Psoas muscle (tissue), 8 donors: ENCODE data around the gene ANAPC2. TPM values are rescaled to one million over a fixed set of nuclear protein-coding genes. Genes with fewer than 3 reads are reported as not detected.
A peak's percentile ranks its signal among the peaks of the same experiment; 100 is the strongest.

Experiments
- ATAC-seq, 4 donors: fragments of 200-7000 bp; cut with Tn5 transposase; one replicate each; pipeline ENCODE4 v1.9.1; 2020; ENCODE audit warnings: moderate library complexity in 3 of 4, mild to moderate bottlenecking in 2 of 4
- DNase-seq, 2 donors: peaks; one replicate each; pipeline ENCODE4 v3.0.0-alpha.2; 2020
- H3K27ac ChIP-seq: fragments of 200-600 bp; one replicate; pipeline ENCODE4 v1.8.0; 2022
- H3K27me3 ChIP-seq, 3 donors: fragments of 200-600 bp in 1 of 3; one replicate each; pipeline versions ENCODE4 v1.6.1 to v1.8.0; 2013 to 2022; ENCODE audit warnings: low read length in 2 of 3, mild to moderate bottlenecking in 2 of 3, moderate library complexity in 1 of 3; ENCODE audit not compliant: insufficient read depth in 3 of 3
- H3K36me3 ChIP-seq, 2 donors: fragments of 200-600 bp in 1 of 2; one replicate each; pipeline versions ENCODE4 v1.6.1 to v1.8.0; 2013 to 2022; ENCODE audit warnings: low read depth in 1 of 2, mild to moderate bottlenecking in 1 of 2, moderate library complexity in 1 of 2; ENCODE audit not compliant: insufficient read depth in 1 of 2
- H3K4me1 ChIP-seq: fragments of 200-600 bp; one replicate; pipeline ENCODE4 v1.8.0; 2022
- H3K4me3 ChIP-seq: fragments of 200-600 bp; one replicate; pipeline ENCODE4 v1.8.0; 2022; ENCODE audit warnings: mild to moderate bottlenecking
- H3K9me3 ChIP-seq: fragments of 200-600 bp; one replicate; pipeline ENCODE4 v1.8.0; 2022
- whole genome bisulfite sequencing, 3 donors: extraction: QIAGEN DNeasy Blood & Tissue Kit; methylation state at CpG; one replicate each; pipeline versions ENCODE4 v1.1.6 to v1.1.7; 2013; 5-methylcytosine and 5-hydroxymethylcytosine counted together
- intact Hi-C, 2 donors: fragments of 100-400 bp; cut with DNase I; formaldehyde crosslinking; loops; one replicate each; pipeline versions ENCODE4 v1.11.0 to v1.14.2; 2022
- polyA plus RNA-seq, 3 donors: library from polyadenylated mRNA; stranded (reverse); fragments of 200-250 nt; gene quantifications; one replicate each; pipeline ENCODE4 v1.2.3, GENCODE V29; 2013
- total RNA-seq, 4 donors: library from RNA; stranded (reverse); fragmentation: NEBNext Ultra II Directional in 2 of 4; extraction: Animal tissue kit (Norgen Biotek cat#: 25700) in 2 of 4; gene quantifications; one replicate each; pipeline versions ENCODE4 v1.2.1 to v1.2.4, GENCODE V29; 2021 to 2023
- TF ChIP-seq, protein P1 (sequence below): fragments of 200-600 bp; IDR thresholded peaks from one replicate; pipeline ENCODE4 v1.8.0; 2022; ENCODE audit warnings: antibody characterized with exemption
- donor health status: healthy with polysubstance abuse.
- donor health status: DM: no; HTN: no; CAD: no; lungs with moderate emphysema.
- donor health status: Bipolar disorder and iron deficiency.
- donor health status: healthy.
- donor health status: DM: yes; HTN: yes; CAD: no.
- donor health status: DM: no; HTN: no; CAD: no.
- donor health status: DM: no; HTN: no; CAD: no.
- donor health status: DM: yes; HTN: yes; CAD: no.

ANAPC2 gene
- total and polyA plus RNA-seq, 7 donors = 13.0 to 32.1 (median 22.6) TPM

- ATAC-seq (no peak), DNase-seq (no peak)
- Histone ChIP-seq H3K27me3 (peaks cover 0 to 22% (median 5%) of the 10 kb centered on the region in 3 donors), H3K27ac (no peak overlapping the region), H3K9me3 (no peaks in the 10 kb centered on the region), H3K36me3 (no peaks in the 10 kb centered on the region), H3K4me1 (peaks cover 13% of the 10 kb centered on the region), H3K4me3 (peak overlapping the region; percentile 82)
- TF ChIP-seq, protein P1, sequence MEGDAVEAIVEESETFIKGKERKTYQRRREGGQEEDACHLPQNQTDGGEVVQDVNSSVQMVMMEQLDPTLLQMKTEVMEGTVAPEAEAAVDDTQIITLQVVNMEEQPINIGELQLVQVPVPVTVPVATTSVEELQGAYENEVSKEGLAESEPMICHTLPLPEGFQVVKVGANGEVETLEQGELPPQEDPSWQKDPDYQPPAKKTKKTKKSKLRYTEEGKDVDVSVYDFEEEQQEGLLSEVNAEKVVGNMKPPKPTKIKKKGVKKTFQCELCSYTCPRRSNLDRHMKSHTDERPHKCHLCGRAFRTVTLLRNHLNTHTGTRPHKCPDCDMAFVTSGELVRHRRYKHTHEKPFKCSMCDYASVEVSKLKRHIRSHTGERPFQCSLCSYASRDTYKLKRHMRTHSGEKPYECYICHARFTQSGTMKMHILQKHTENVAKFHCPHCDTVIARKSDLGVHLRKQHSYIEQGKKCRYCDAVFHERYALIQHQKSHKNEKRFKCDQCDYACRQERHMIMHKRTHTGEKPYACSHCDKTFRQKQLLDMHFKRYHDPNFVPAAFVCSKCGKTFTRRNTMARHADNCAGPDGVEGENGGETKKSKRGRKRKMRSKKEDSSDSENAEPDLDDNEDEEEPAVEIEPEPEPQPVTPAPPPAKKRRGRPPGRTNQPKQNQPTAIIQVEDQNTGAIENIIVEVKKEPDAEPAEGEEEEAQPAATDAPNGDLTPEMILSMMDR = no peak
- intact Hi-C loops = no loop called here
- WGBS, 3 donors = 43 to 62% (median 49%) methylated on average over 17 to 19 of the region's 19 CpGs
Observed at GRCh38 chr9:137128158-137128861, 60.0 kb downstream of the ANAPC2 start.

GRCh38 chr9:137127301-137128157 is 60.8 kb downstream of the ANAPC2 start:
- H3K27ac ChIP-seq = no peak overlapping the region
- peak overlapping the region; percentile 18 for H3K4me3 ChIP-seq
- H3K27me3 ChIP-seq = peaks cover 0 to 14% (median 5%) of the 10 kb centered on the region in 3 donors
- H3K36me3 ChIP-seq = no peaks in the 10 kb centered on the region
- H3K9me3 ChIP-seq = no peaks in the 10 kb centered on the region
- TF ChIP-seq, protein P1 = no peak
- H3K4me1 ChIP-seq = peaks cover 13% of the 10 kb centered on the region
- intact Hi-C loops = no loop called here
- no peak for ATAC-seq
- no peak for DNase-seq
- 50 to 53% (median 51%) methylated on average over 24 of the region's 24 CpGs for WGBS, 3 donors

- intact Hi-C loops = no loop called here
- WGBS, 3 donors = 44 to 53% (median 51%) methylated on average over 3 of the region's 3 CpGs
- peaks cover 0 to 14% (median 5%) of the 10 kb centered on the region in 3 donors for H3K27me3 ChIP-seq
- no peaks in the 10 kb centered on the region for H3K9me3 ChIP-seq
- TF ChIP-seq, protein P1 = no peak
- H3K4me3 ChIP-seq = no peak overlapping the region
- no peak overlapping the region for H3K27ac ChIP-seq
- no peak for DNase-seq
- peaks cover 13% of the 10 kb centered on the region for H3K4me1 ChIP-seq
- H3K36me3 ChIP-seq = no peaks in the 10 kb centered on the region
- ATAC-seq = no peak
Observed at GRCh38 chr9:137126786-137127185, 61.6 kb downstream of the ANAPC2 start.

Other genes with a start within 250 kb of the ANAPC2 start
Only the 30 nearest of the 33 such genes appear.
- gene PTGDS, start 211.1 kb downstream of the ANAPC2 start, total RNA-seq = 100 to 1,000 TPM in 1 of 4 donors, 10 to 100 TPM in 3; 23.3 to 130 (median 74.3) TPM
- gene PTGDS, start 211.1 kb downstream of the ANAPC2 start, polyA plus RNA-seq = 10 to 100 TPM; 29.9 to 37.9 (median 37.8) TPM
- under 1 TPM; 0.10 to 0.79 (median 0.38) TPM for gene LCNL1, start 205.6 kb downstream of the ANAPC2 start, total RNA-seq
- gene LCNL1, start 205.6 kb downstream of the ANAPC2 start, polyA plus RNA-seq = under 1 TPM; 0.04 to 0.14 (median 0.06) TPM
- 10 to 100 TPM in 3 of 4 donors, 1 to 10 TPM in 1; 9.4 to 15.6 (median 12.4) TPM for gene PAXX, start 196.1 kb downstream of the ANAPC2 start, total RNA-seq
- gene PAXX, start 196.1 kb downstream of the ANAPC2 start, polyA plus RNA-seq = 10 to 100 TPM; 16.5 to 39.2 (median 25.2) TPM
- under 1 TPM in 3 of 4 donors, not detected in 1; 0.38 to 0.90 (median 0.54) TPM for gene CLIC3, start 192.0 kb downstream of the ANAPC2 start, total RNA-seq
- under 1 TPM; 0.55 to 0.94 (median 0.79) TPM for gene CLIC3, start 192.0 kb downstream of the ANAPC2 start, polyA plus RNA-seq
- gene ABCA2, start 160.3 kb downstream of the ANAPC2 start, total RNA-seq = 10 to 100 TPM; 12.2 to 23.5 (median 18.3) TPM
- gene ABCA2, start 160.3 kb downstream of the ANAPC2 start, polyA plus RNA-seq = 10 to 100 TPM in 1 of 3 donors, 1 to 10 TPM in 2; 6.9 to 11.1 (median 8.5) TPM
- gene FUT7, start 156.5 kb downstream of the ANAPC2 start, total RNA-seq = under 1 TPM in 1 of 4 donors, not detected in 3; 0.08 TPM
- gene FUT7, start 156.5 kb downstream of the ANAPC2 start, polyA plus RNA-seq = under 1 TPM in 2 of 3 donors, not detected in 1; 0.01 to 0.06 TPM
- 10 to 100 TPM; 17.3 to 32.1 (median 22.6) TPM for gene NPDC1, start 142.4 kb downstream of the ANAPC2 start, total RNA-seq
- 10 to 100 TPM; 14.8 to 23.2 (median 17.6) TPM for gene NPDC1, start 142.4 kb downstream of the ANAPC2 start, polyA plus RNA-seq
- gene ENTPD2, start 134.5 kb downstream of the ANAPC2 start, total RNA-seq = 1 to 10 TPM in 2 of 4 donors, under 1 TPM in 2; 0.59 to 1.4 (median 0.95) TPM
- under 1 TPM; 0.17 to 0.29 (median 0.28) TPM for gene ENTPD2, start 134.5 kb downstream of the ANAPC2 start, polyA plus RNA-seq
- gene SAPCD2, start 118.0 kb downstream of the ANAPC2 start, total RNA-seq = under 1 TPM; 0.10 to 0.15 (median 0.12) TPM
- gene SAPCD2, start 118.0 kb downstream of the ANAPC2 start, polyA plus RNA-seq = under 1 TPM in 2 of 3 donors, not detected in 1; 0.18 to 0.22 TPM
- gene UAP1L1, start 111.0 kb downstream of the ANAPC2 start, total RNA-seq = 1 to 10 TPM; 1.8 to 4.5 (median 3.0) TPM
- 1 to 10 TPM; 1.5 to 2.4 (median 1.7) TPM for gene UAP1L1, start 111.0 kb downstream of the ANAPC2 start, polyA plus RNA-seq
- gene MAN1B1, start 101.6 kb downstream of the ANAPC2 start, total RNA-seq = 10 to 100 TPM; 13.5 to 18.1 (median 14.4) TPM
- gene MAN1B1, start 101.6 kb downstream of the ANAPC2 start, polyA plus RNA-seq = 10 to 100 TPM; 13.1 to 24.4 (median 21.8) TPM
- gene DPP7, start 73.8 kb downstream of the ANAPC2 start, total RNA-seq = 10 to 100 TPM; 43.2 to 75.3 (median 67.5) TPM
- gene DPP7, start 73.8 kb downstream of the ANAPC2 start, polyA plus RNA-seq = 10 to 100 TPM; 34.8 to 67.7 (median 61.3) TPM
- not detected for gene GRIN1, start 49.4 kb downstream of the ANAPC2 start, total RNA-seq
- gene GRIN1, start 49.4 kb downstream of the ANAPC2 start, polyA plus RNA-seq = under 1 TPM in 1 of 3 donors, not detected in 2; 0.06 TPM
- gene LRRC26, start 18.5 kb downstream of the ANAPC2 start, total RNA-seq = not detected
- not detected for gene LRRC26, start 18.5 kb downstream of the ANAPC2 start, polyA plus RNA-seq
- gene TMEM210, start 16.5 kb downstream of the ANAPC2 start, total RNA-seq = not detected
- not detected for gene TMEM210, start 16.5 kb downstream of the ANAPC2 start, polyA plus RNA-seq
- gene SSNA1, start 116 bp upstream of the ANAPC2 start, total RNA-seq = 10 to 100 TPM; 51.5 to 65.4 (median 54.4) TPM
- 100 to 1,000 TPM; 101 to 176 (median 142) TPM for gene SSNA1, start 116 bp upstream of the ANAPC2 start, polyA plus RNA-seq
- gene TPRN, start 12.2 kb upstream of the ANAPC2 start, total RNA-seq = 10 to 100 TPM in 2 of 4 donors, 1 to 10 TPM in 2; 8.0 to 11.3 (median 9.8) TPM
- 10 to 100 TPM in 1 of 3 donors, 1 to 10 TPM in 2; 3.6 to 11.1 (median 6.7) TPM for gene TPRN, start 12.2 kb upstream of the ANAPC2 start, polyA plus RNA-seq
- 10 to 100 TPM; 31.2 to 40.1 (median 36.0) TPM for gene TMEM203, start 17.1 kb upstream of the ANAPC2 start, total RNA-seq
- gene TMEM203, start 17.1 kb upstream of the ANAPC2 start, polyA plus RNA-seq = 10 to 100 TPM; 30.6 to 71.6 (median 47.7) TPM
- gene NDOR1, start 17.1 kb upstream of the ANAPC2 start, total RNA-seq = 1 to 10 TPM; 2.2 to 4.4 (median 3.7) TPM
- gene NDOR1, start 17.1 kb upstream of the ANAPC2 start, polyA plus RNA-seq = 1 to 10 TPM; 1.5 to 6.3 (median 6.2) TPM
- 10 to 100 TPM in 1 of 4 donors, 1 to 10 TPM in 3; 4.8 to 12.8 (median 8.1) TPM for gene RNF208, start 33.7 kb upstream of the ANAPC2 start, total RNA-seq
- 1 to 10 TPM; 5.9 to 6.4 (median 6.1) TPM for gene RNF208, start 33.7 kb upstream of the ANAPC2 start, polyA plus RNA-seq
- under 1 TPM in 3 of 4 donors, not detected in 1; 0.18 to 0.77 (median 0.32) TPM for gene CYSRT1, start 36.6 kb upstream of the ANAPC2 start, total RNA-seq
- 1 to 10 TPM in 1 of 3 donors, under 1 TPM in 2; 0.08 to 1.1 (median 0.11) TPM for gene CYSRT1, start 36.6 kb upstream of the ANAPC2 start, polyA plus RNA-seq
- gene RNF224, start 38.9 kb upstream of the ANAPC2 start, total RNA-seq = not detected
- gene RNF224, start 38.9 kb upstream of the ANAPC2 start, polyA plus RNA-seq = under 1 TPM in 1 of 3 donors, not detected in 2; 0.01 TPM
- not detected for gene SLC34A3, start 42.3 kb upstream of the ANAPC2 start, total RNA-seq
- gene SLC34A3, start 42.3 kb upstream of the ANAPC2 start, polyA plus RNA-seq = not detected
- gene TUBB4B, start 52.7 kb upstream of the ANAPC2 start, total RNA-seq = 100 to 1,000 TPM; 111 to 273 (median 230) TPM
- gene TUBB4B, start 52.7 kb upstream of the ANAPC2 start, polyA plus RNA-seq = 100 to 1,000 TPM; 350 to 838 (median 389) TPM
- gene STPG3, start 62.7 kb upstream of the ANAPC2 start, total RNA-seq = not detected
- under 1 TPM in 1 of 3 donors, not detected in 2; 0.08 TPM for gene STPG3, start 62.7 kb upstream of the ANAPC2 start, polyA plus RNA-seq
- gene NELFB, start 66.8 kb upstream of the ANAPC2 start, total RNA-seq = 10 to 100 TPM; 39.1 to 53.7 (median 42.8) TPM
- gene NELFB, start 66.8 kb upstream of the ANAPC2 start, polyA plus RNA-seq = 10 to 100 TPM; 43.2 to 74.3 (median 58.5) TPM
- gene TOR4A, start 89.2 kb upstream of the ANAPC2 start, total RNA-seq = 1 to 10 TPM; 1.7 to 2.3 (median 2.1) TPM
- gene TOR4A, start 89.2 kb upstream of the ANAPC2 start, polyA plus RNA-seq = 1 to 10 TPM in 2 of 3 donors, under 1 TPM in 1; 0.77 to 2.3 (median 1.1) TPM
- 1 to 10 TPM; 3.5 to 7.5 (median 5.3) TPM for gene NRARP, start 113.7 kb upstream of the ANAPC2 start, total RNA-seq
- gene NRARP, start 113.7 kb upstream of the ANAPC2 start, polyA plus RNA-seq = 1 to 10 TPM in 1 of 3 donors, under 1 TPM in 2; 0.73 to 1.4 (median 0.91) TPM
- 10 to 100 TPM in 2 of 4 donors, 1 to 10 TPM in 2; 6.7 to 11.2 (median 9.7) TPM for gene EXD3, start 234.6 kb upstream of the ANAPC2 start, total RNA-seq
- 1 to 10 TPM; 5.7 to 9.9 (median 7.2) TPM for gene EXD3, start 234.6 kb upstream of the ANAPC2 start, polyA plus RNA-seq
- gene NOXA1, start 234.8 kb upstream of the ANAPC2 start, total RNA-seq = 1 to 10 TPM in 3 of 4 donors, under 1 TPM in 1; 0.62 to 5.1 (median 2.5) TPM
- 1 to 10 TPM in 1 of 3 donors, under 1 TPM in 2; 0.43 to 1.0 (median 0.83) TPM for gene NOXA1, start 234.8 kb upstream of the ANAPC2 start, polyA plus RNA-seq